HepG2 (cell line): ENCODE data around the gene HEPACAM. TPM values are rescaled to one million over a fixed set of nuclear protein-coding genes. Genes with fewer than 3 reads are reported as not detected.

Source experiments
- ATAC-seq: fragments of 200-7000 bp; cut with Tn5 transposase; 3 replicates; pipeline ENCODE4 v1.9.1; 2020; ENCODE audit warnings: mild to moderate bottlenecking, moderate library complexity
- BruUV-seq: library from RNA; stranded (reverse); fragments of 400-500 nt; replicated peaks from 2 replicates; lab custom pipeline; 2021; lab: Mats Ljungman, UMichigan
- CTCF ChIA-PET: fragments of 300-600 bp; formaldehyde crosslinking; extraction: SDS; loops from one replicate; lab custom pipeline; 2021; ENCODE audit warnings: low total read pairs, inconsistent platforms, low intra/inter-chr PET ratio; lab: Yijun Ruan, JAX
- POLR2A ChIA-PET: fragments of 350-600 bp; sonication (Branson Sonifier 250); formaldehyde crosslinking; loops from one replicate; lab custom pipeline; 2020; ENCODE audit warnings: antibody characterized with exemption, inconsistent platforms; lab: Yijun Ruan, JAX
- DNase-seq: peaks from one replicate; pipeline ENCODE4 v3.0.0-alpha.2; 2015; ENCODE audit warnings: low spot score
- FAIRE-seq: peaks from 3 replicates; lab custom pipeline; 2011; peaks lifted over from hg19 to GRCh38; lab: Jason Lieb, UNC
- H2AFZ ChIP-seq: one replicate; pipeline ENCODE4 v1.6.1; 2011; ENCODE audit warnings: low read length, inconsistent platforms
- H3K27ac ChIP-seq: fragments of 300-600 bp; 3 replicates; pipeline ENCODE4 v1.8.0; 2011; ENCODE audit warnings: mixed run types, mild to moderate bottlenecking, mixed read lengths, low read length, inconsistent platforms; ENCODE audit not compliant: insufficient read depth; ENCODE audit errors: extremely low read length
- H3K27me3 ChIP-seq, 2 experiments: fragments of 200-600 bp in 1 of 2; 2 replicates in 1 of 2; 3 replicates in 1 of 2; pipeline versions ENCODE4 v1.6.0 to v1.8.0; 2011; ENCODE audit warnings: low read length in 2 of 2, mild to moderate bottlenecking in 2 of 2, moderate library complexity in 2 of 2, inconsistent platforms in 1 of 2; ENCODE audit not compliant: insufficient read depth in 2 of 2, control insufficient read depth in 1 of 2
- H3K36me3 ChIP-seq, 2 experiments: fragments of 200-600 bp in 1 of 2; replicated peaks in 1 of 2; 2 replicates in 1 of 2; 3 replicates in 1 of 2; pipeline versions ENCODE4 v1.5.1 to v1.8.0; 2011; ENCODE audit warnings: low read length in 2 of 2, inconsistent platforms in 1 of 2; ENCODE audit not compliant: insufficient read depth in 2 of 2, control insufficient read depth in 1 of 2
- H3K4me1 ChIP-seq: 2 replicates; pipeline ENCODE4 v1.5.1; 2012; ENCODE audit warnings: low read length, inconsistent platforms; ENCODE audit not compliant: insufficient read depth
- H3K4me2 ChIP-seq: 2 replicates; pipeline ENCODE4 v1.6.0; 2011; ENCODE audit warnings: low read depth, low read length, inconsistent platforms
- H3K4me3 ChIP-seq, 3 experiments: fragments of 200-600 bp in 1 of 3; sonication (generic), shearing (Covaris generic) in 1 of 3; replicated peaks in 1 of 3; 2 replicates each; pipeline ENCODE4 v1.5.1; 2011 to 2016; ENCODE audit warnings: low read length in 3 of 3, inconsistent platforms in 2 of 3, low read depth in 2 of 3, mild to moderate bottlenecking in 2 of 3, control low read depth in 1 of 3, mixed read lengths in 1 of 3; ENCODE audit not compliant: insufficient read depth in 1 of 3
- H3K79me2 ChIP-seq: one replicate; pipeline ENCODE4 v1.6.1; 2011; ENCODE audit warnings: low read length, inconsistent platforms; ENCODE audit not compliant: insufficient read depth
- H3K9ac ChIP-seq: 2 replicates; pipeline ENCODE4 v1.6.0; 2011; ENCODE audit warnings: mild to moderate bottlenecking, low read depth, low read length, inconsistent platforms; ENCODE audit not compliant: insufficient read depth
- H3K9me3 ChIP-seq: 2 replicates; pipeline ENCODE4 v1.5.1; 2012; ENCODE audit warnings: mild to moderate bottlenecking, low read length
- H4K20me1 ChIP-seq: 2 replicates; pipeline ENCODE4 v1.6.0; 2011; ENCODE audit warnings: inconsistent platforms, mild to moderate bottlenecking, low read length, moderate library complexity; ENCODE audit not compliant: insufficient read depth
- EZH2 ChIP-seq: conservative IDR thresholded peaks from 2 replicates; pipeline ENCODE4 v1.6.1; 2012; ENCODE audit warnings: mild to moderate bottlenecking, low read depth, low read length, moderate library complexity
- RBAK ChIP-seq: sonication (generic); formaldehyde crosslinking; IDR thresholded peaks from 2 replicates; pipeline ENCODE4 v1.5.1; 2020; ENCODE audit warnings: mild to moderate bottlenecking, missing genetic modification reagents
- SRSF9 ChIP-seq: fragments of 200-400 bp; formaldehyde crosslinking; IDR thresholded peaks from 2 replicates; pipeline ENCODE4 v1.6.1; 2018; ENCODE audit warnings: borderline replicate concordance, mild to moderate bottlenecking, low read depth, low read length; ENCODE audit not compliant: insufficient read depth, poor library complexity, severe bottlenecking
- ZNF414 ChIP-seq: sonication (generic); formaldehyde crosslinking; IDR thresholded peaks from 2 replicates; pipeline ENCODE4 v1.5.0; 2020; ENCODE audit warnings: missing genetic modification reagents
- ZNF558 ChIP-seq: sonication (generic); formaldehyde crosslinking; IDR thresholded peaks from 2 replicates; pipeline ENCODE4 v1.9.0; 2022; ENCODE audit warnings: mild to moderate bottlenecking, missing genetic modification reagents, borderline replicate concordance
- WGBS: methylation state at CpG from one replicate; pipeline ENCODE4 v1.1.6; 2017; ENCODE audit warnings: low lambda C conversion rate; 5-methylcytosine and 5-hydroxymethylcytosine counted together
- in situ Hi-C: cut with HindIII; loops from 2 replicates; pipeline ENCODE4 v1.10.0; 2017; ENCODE audit warnings: low pct_unique_long_range_greater_than_20kb; ENCODE audit not compliant: extremely low pct_ligation_motif_present
- intact Hi-C: fragments of 100-400 bp; cut with micrococcal nuclease; formaldehyde crosslinking; loops from one replicate; pipeline ENCODE4 v1.10.0; 2022; ENCODE audit not compliant: unreplicated experiment
- polyA plus RNA-seq, 8 experiments: library from polyadenylated mRNA; depleted of rRNA in 3 of 8; stranded (reverse) in 7 of 8; unstranded in 1 of 8; fragments of >200 nt; fragmentation: Illumina TruSeq in 4 of 8; extraction: Trizol in 4 of 8; gene quantifications; 2 replicates each; pipeline versions ENCODE4 v1.2.1 to v1.2.3, GENCODE V29; 2011 to 2016; ENCODE audit warnings: low read depth in 4 of 8, missing spikeins in 1 of 8, mixed read lengths in 1 of 8; ENCODE audit not compliant: insufficient read depth in 1 of 8
- total RNA-seq, 5 experiments: library from RNA; depleted of rRNA; stranded (reverse); fragments of >200 nt; fragmentation: Illumina TruSeq; extraction: Trizol; gene quantifications; 2 replicates each; pipeline ENCODE4 v1.2.3, GENCODE V29; 2016; ENCODE audit warnings: low read depth in 1 of 5

The HEPACAM gene
- total and polyA plus RNA-seq, 2 of the 13 experiments (the other 11 are each of a cell fraction or from before 2014, with no cell fraction given): 66.9 to 121 TPM

GRCh38 chr11:124920356-124920755, 15.5 kb downstream of the HEPACAM start:
- no peak for FAIRE-seq
- ChIA-PET CTCF (no interaction called here), POLR2A (interaction anchor here (0.6 kb wide), 1 partner anchor 337 kb away, joined by 4 read pairs; no protein-coding TSS in a partner anchor)
- no TSS peak for BruUV-seq
- Histone ChIP-seq H3K79me2 (no peaks in the 10 kb centered on the region), H3K27me3 (no peaks in the 10 kb centered on the region), H2AFZ (no peak overlapping the region), H3K9me3 (no peaks in the 10 kb centered on the region), H4K20me1 (no peaks in the 10 kb centered on the region; the same call in 1 of the 2 replicates), H3K4me1 (peaks cover 19% of the 10 kb centered on the region), H3K36me3 (peaks cover 15 to 40% of the 10 kb centered on the region in 2 experiments), H3K9ac (no peak overlapping the region), H3K27ac (no peak overlapping the region), H3K4me3 (no peak overlapping the region), H3K4me2 (no peak overlapping the region)
- in situ Hi-C loops: no loop called here
- no peak for DNase-seq
- no peak for TF ChIP-seq ZNF414 (CRISPR knock-in tag)
- no peak for TF ChIP-seq RBAK (CRISPR knock-in tag)
- intact Hi-C loops: no loop called here
- WGBS: 95% methylated on average over 3 of the region's 5 CpGs
- no peak for ATAC-seq

GRCh38 chr11:124919898-124920297, 15.9 kb downstream of the HEPACAM start:
- 96% methylated on average over 2 of the region's 2 CpGs for WGBS
- FAIRE-seq (no peak), DNase-seq (no peak), ATAC-seq (no peak)
- Histone ChIP-seq H3K9ac (no peak overlapping the region), H3K36me3 (peaks cover 15 to 37% of the 10 kb centered on the region in 2 experiments), H3K4me3 (no peak overlapping the region), H3K27ac (no peak overlapping the region), H3K27me3 (no peaks in the 10 kb centered on the region), H2AFZ (no peak overlapping the region), H3K4me2 (no peak overlapping the region), H4K20me1 (no peaks in the 10 kb centered on the region; the same call in 1 of the 2 replicates), H3K9me3 (no peaks in the 10 kb centered on the region), H3K79me2 (no peaks in the 10 kb centered on the region), H3K4me1 (peaks cover 19% of the 10 kb centered on the region)
- intact Hi-C loops (no loop called here), in situ Hi-C loops (no loop called here)
- ChIA-PET POLR2A (no interaction called here), CTCF (no interaction called here)
- TF ChIP-seq SRSF9 (no peak), EZH2 (no peak), ZNF558 (CRISPR knock-in tag) (no peak)
- no TSS peak for BruUV-seq
